NB4 (cell line): ENCODE measurements around the gene LONRF2.

ENCODE experiments used
- DNase-seq: peaks from one replicate; pipeline ENCODE4 v3.0.0; 2010; ENCODE audit warnings: low read depth
- H3K4me3 ChIP-seq: one replicate; pipeline ENCODE4 v1.5.1; 2011; ENCODE audit warnings: mild to moderate bottlenecking, low read depth, low read length, moderate library complexity
- CTCF ChIP-seq: IDR thresholded peaks from one replicate; pipeline ENCODE4 v1.5.1; 2012; ENCODE audit warnings: low read depth, low read length
- MAX ChIP-seq: IDR thresholded peaks from 2 replicates; pipeline ENCODE4 v1.6.1; 2011; ENCODE audit warnings: low read depth, low read length
- MYC ChIP-seq: IDR thresholded peaks from 2 replicates; pipeline ENCODE4 v1.6.1; 2011; ENCODE audit warnings: low read depth, low read length
- POLR2A ChIP-seq: IDR thresholded peaks from 2 replicates; pipeline ENCODE4 v1.6.1; 2011; ENCODE audit warnings: mild to moderate bottlenecking; ENCODE audit not compliant: insufficient read length; ENCODE audit errors: extremely low read depth

LONRF2 gene

GRCh38 chr2:100279586-100280534, 42.4 kb downstream of the LONRF2 start:
- H3K4me3 ChIP-seq, result no peak overlapping the region
- no peak for TF ChIP-seq POLR2A
- no peak for TF ChIP-seq CTCF
- TF ChIP-seq MYC, result no peak
- TF ChIP-seq MAX, result no peak
- no peak for DNase-seq

GRCh38 chr2:100278986-100279385, 43.3 kb downstream of the LONRF2 start:
- no peak for TF ChIP-seq CTCF
- TF ChIP-seq MAX, result peak; percentile 41; the same call in 1 of the 2 replicates
- no peak for TF ChIP-seq MYC
- no peak overlapping the region for H3K4me3 ChIP-seq
- DNase-seq, result peak; percentile 76

- no peak overlapping the region for H3K4me3 ChIP-seq
- TF ChIP-seq MAX, result no peak
- no peak for TF ChIP-seq POLR2A
- no peak for DNase-seq
Measured at GRCh38 chr2:100278501-100278900, 43.8 kb downstream of the LONRF2 start.

GRCh38 chr2:100277540-100278207, 44.6 kb downstream of the LONRF2 start:
- DNase-seq, result no peak
- H3K4me3 ChIP-seq, result no peak overlapping the region
- no peak for TF ChIP-seq POLR2A
- no peak for TF ChIP-seq CTCF
- TF ChIP-seq MYC, result no peak
- TF ChIP-seq MAX, result no peak

GRCh38 chr2:100276716-100277115, 45.6 kb downstream of the LONRF2 start:
- no peak overlapping the region for H3K4me3 ChIP-seq
- TF ChIP-seq CTCF (no peak), MYC (no peak), MAX (no peak), POLR2A (no peak)
- DNase-seq, result no peak

- no peak for TF ChIP-seq MYC
- TF ChIP-seq MAX, result no peak
- TF ChIP-seq CTCF, result no peak
- TF ChIP-seq POLR2A, result no peak
- no peak overlapping the region for H3K4me3 ChIP-seq
- no peak for DNase-seq
Measured at GRCh38 chr2:100275200-100275589, 47.1 kb downstream of the LONRF2 start.
